SK-N-SH (cell line): ENCODE data around the gene PAQR6. TPM values are rescaled to one million over a fixed set of nuclear protein-coding genes. Genes with fewer than 3 reads are reported as not detected.

Source experiments
- CTCF ChIA-PET: fragments of 300-600, 350-600 bp; formaldehyde crosslinking; extraction: SDS; loops from one replicate; lab custom pipeline; 2021; lab: Yijun Ruan, JAX
- POLR2A ChIA-PET: fragments of 350-600 bp; sonication (Branson Sonifier 250); formaldehyde crosslinking; extraction: SDS; loops from one replicate; lab custom pipeline; 2020; ENCODE audit warnings: antibody characterized with exemption, inconsistent platforms; lab: Yijun Ruan, JAX
- DNase-seq: peaks from one replicate; pipeline ENCODE4 v3.0.0; 2012
- H2AFZ ChIP-seq: fragments of 200-600 bp; sonication (generic); 2 replicates; pipeline ENCODE4 v1.8.1; 2016; ENCODE audit warnings: antibody characterized with exemption, mild to moderate bottlenecking, low read depth
- H3F3A ChIP-seq: fragments of 200-600 bp; sonication (generic); replicated peaks from 2 replicates; pipeline ENCODE3; 2016; ENCODE audit warnings: antibody characterized with exemption, mild to moderate bottlenecking; ENCODE audit not compliant: insufficient read depth
- H3K27ac ChIP-seq, 2 experiments: fragments of 200-500 bp in 1 of 2; fragments of 200-600 bp in 1 of 2; sonication (Bioruptor generic) in 1 of 2; sonication (generic), shearing (Covaris generic) in 1 of 2; 2 replicates each; pipeline versions ENCODE4 v1.5.1 to v1.6.1; 2014 to 2016; ENCODE audit warnings: low read depth in 2 of 2, inconsistent platforms in 1 of 2, low read length in 1 of 2, mild to moderate bottlenecking in 1 of 2, mixed read lengths in 1 of 2
- H3K27me3 ChIP-seq: fragments of 200-600 bp; sonication (generic), shearing (Covaris generic); 2 replicates; pipeline ENCODE4 v1.6.1; 2016; ENCODE audit warnings: mixed run types; ENCODE audit not compliant: insufficient read depth
- H3K36me3 ChIP-seq, 2 experiments: fragments of 200-500 bp in 1 of 2; fragments of 200-600 bp in 1 of 2; sonication (Bioruptor generic) in 1 of 2; sonication (generic) in 1 of 2; replicated peaks in 1 of 2; 2 replicates each; pipeline versions ENCODE3 to v1.5.1; 2014 to 2016; ENCODE audit warnings: low read length in 1 of 2, mild to moderate bottlenecking in 1 of 2; ENCODE audit not compliant: insufficient read depth in 2 of 2, control insufficient read depth in 1 of 2
- H3K4me1 ChIP-seq, 2 experiments: fragments of 200-500 bp in 1 of 2; fragments of 200-600 bp in 1 of 2; sonication (Bioruptor generic) in 1 of 2; sonication (generic), shearing (Covaris generic) in 1 of 2; 2 replicates each; pipeline versions ENCODE4 v1.5.1 to v1.6.1; 2014 to 2016; ENCODE audit warnings: low read depth in 1 of 2, low read length in 1 of 2, mixed run types in 1 of 2; ENCODE audit not compliant: insufficient read depth in 2 of 2, control insufficient read depth in 1 of 2
- H3K4me2 ChIP-seq: fragments of 200-600 bp; sonication (generic), shearing (Covaris generic); 2 replicates; pipeline ENCODE4 v1.6.1; 2017; ENCODE audit warnings: mixed run types
- H3K4me3 ChIP-seq, 2 experiments: fragments of 200-500 bp in 1 of 2; fragments of 200-600 bp in 1 of 2; sonication (Bioruptor generic) in 1 of 2; sonication (generic), shearing (Covaris generic) in 1 of 2; 2 replicates each; pipeline versions ENCODE4 v1.5.1 to v1.8.1; 2014 to 2016; ENCODE audit warnings: low read depth in 2 of 2, inconsistent platforms in 1 of 2, low read length in 1 of 2, mild to moderate bottlenecking in 1 of 2, mixed read lengths in 1 of 2, moderate library complexity in 1 of 2
- H3K79me2 ChIP-seq: fragments of 200-600 bp; sonication (generic); 2 replicates; pipeline ENCODE4 v1.8.1; 2017; ENCODE audit warnings: mild to moderate bottlenecking; ENCODE audit not compliant: insufficient read depth
- H3K9ac ChIP-seq: fragments of 200-600 bp; sonication (generic); 2 replicates; pipeline ENCODE4 v1.6.1; 2017; ENCODE audit warnings: mixed run types
- H3K9me2 ChIP-seq: fragments of 200-600 bp; sonication (generic); 2 replicates; pipeline ENCODE4 v1.6.1; 2017; ENCODE audit warnings: mixed run types
- H3K9me3 ChIP-seq: fragments of 200-600 bp; sonication (generic); 2 replicates; pipeline ENCODE4 v1.6.1; 2017; ENCODE audit warnings: mixed run types, mild to moderate bottlenecking, moderate library complexity
- H4K20me1 ChIP-seq: fragments of 200-600 bp; sonication (generic); 2 replicates; pipeline ENCODE4 v1.6.1; 2017; ENCODE audit warnings: mild to moderate bottlenecking, mixed run types; ENCODE audit not compliant: insufficient read depth
- CHD2 ChIP-seq: fragments of 150-350 bp; IDR thresholded peaks from 2 replicates; pipeline ENCODE4 v1.6.1; 2018; ENCODE audit warnings: low read length; ENCODE audit not compliant: partially characterized antibody
- ELF1 ChIP-seq: IDR thresholded peaks from 2 replicates; pipeline ENCODE4 v1.4.0; 2012
- EZH2phosphoT487 ChIP-seq: fragments of 200-600 bp; sonication (generic); IDR thresholded peaks from 2 replicates; pipeline ENCODE4 v1.6.1; 2017; ENCODE audit warnings: low read depth, mixed run types, mild to moderate bottlenecking, antibody characterized with exemption, moderate library complexity, borderline replicate concordance
- NFIC ChIP-seq: IDR thresholded peaks from 2 replicates; pipeline ENCODE4 v1.4.0; 2012; ENCODE audit warnings: borderline replicate concordance
- PBX3 ChIP-seq: IDR thresholded peaks from 2 replicates; pipeline ENCODE4; 2012
- POLR2AphosphoS5 ChIP-seq: IDR thresholded peaks from 2 replicates; pipeline ENCODE4 v1.6.1; 2012; ENCODE audit warnings: low read depth, low read length
- RAD21 ChIP-seq: IDR thresholded peaks from 2 replicates; pipeline ENCODE4 v1.6.1; 2012; ENCODE audit warnings: mild to moderate bottlenecking, low read length
- REST ChIP-seq: IDR thresholded peaks from 2 replicates; pipeline ENCODE4 v1.6.1; 2012; ENCODE audit warnings: mild to moderate bottlenecking, low read depth, low read length, moderate library complexity
- RFX5 ChIP-seq: IDR thresholded peaks from 2 replicates; pipeline ENCODE4 v1.6.1; 2012; ENCODE audit warnings: mild to moderate bottlenecking, improper control_type of control experiment, low read length
- SIN3A ChIP-seq: IDR thresholded peaks from 2 replicates; pipeline ENCODE4 v1.6.1; 2012; ENCODE audit warnings: low read depth, mild to moderate bottlenecking, low read length, moderate library complexity, borderline replicate concordance
- SMC3 ChIP-seq: IDR thresholded peaks from 2 replicates; pipeline ENCODE4 v1.6.1; 2012; ENCODE audit warnings: low read depth, low read length, improper control_type of control experiment
- TAF1 ChIP-seq: IDR thresholded peaks from 2 replicates; pipeline ENCODE4 v1.6.1; 2012; ENCODE audit warnings: low read depth, mild to moderate bottlenecking, low read length, moderate library complexity, borderline replicate concordance
- TCF12 ChIP-seq: IDR thresholded peaks from 2 replicates; pipeline ENCODE4 v1.4.0; 2012
- TEAD4 ChIP-seq: IDR thresholded peaks from 2 replicates; pipeline ENCODE4 v1.4.0; 2012; ENCODE audit warnings: mild to moderate bottlenecking, borderline replicate concordance; ENCODE audit not compliant: insufficient read depth
- USF2 ChIP-seq: fragments of 150-350 bp; IDR thresholded peaks from 2 replicates; pipeline ENCODE4 v1.6.1; 2017; ENCODE audit warnings: antibody characterized with exemption, low read length, low read depth, borderline replicate concordance
- YY1 ChIP-seq: IDR thresholded peaks from 2 replicates; pipeline ENCODE4 v1.4.0; 2012; ENCODE audit warnings: low read depth, mild to moderate bottlenecking
- ZBTB33 ChIP-seq: IDR thresholded peaks from 2 replicates; pipeline ENCODE4 v1.4.0; 2012; ENCODE audit warnings: low read depth, borderline replicate concordance
- whole genome bisulfite sequencing: methylation state at CpG from one replicate; pipeline ENCODE4 v1.1.6; 2017; ENCODE audit warnings: low lambda C conversion rate; 5-methylcytosine and 5-hydroxymethylcytosine counted together
- polyA plus RNA-seq, 3 experiments: library from polyadenylated mRNA; depleted of rRNA; stranded (reverse); fragments of >200 nt; gene quantifications; 2 replicates each; pipeline ENCODE4 v1.2.3, GENCODE V29; 2012

Gene PAQR6
- polyA plus RNA-seq, 1 of the 3 experiments (the other 2 are of a cell fraction) = 2.4 TPM

GRCh38 chr1:156241311-156241811, 6.5 kb downstream of the PAQR6 start (continued):
- no peak for TF ChIP-seq ZBTB33
- no peak for TF ChIP-seq SMC3
- TF ChIP-seq EZH2phosphoT487 = no peak
- no peak for TF ChIP-seq CHD2

GRCh38 chr1:156238248-156238647, 9.6 kb downstream of the PAQR6 start:
- H2AFZ ChIP-seq = no peak overlapping the region
- H3K9me2 ChIP-seq = no peaks in the 10 kb centered on the region
- no peak for DNase-seq
- H3K27me3 ChIP-seq = no peaks in the 10 kb centered on the region
- H4K20me1 ChIP-seq = no peaks in the 10 kb centered on the region
- H3F3A ChIP-seq = peaks cover 5% of the 10 kb centered on the region
- H3K4me3 ChIP-seq = no peak overlapping the region
- H3K4me1 ChIP-seq = peaks cover 8 to 16% of the 10 kb centered on the region in 2 experiments; a peak in 3 of 4 replicates
- H3K79me2 ChIP-seq = no peaks in the 10 kb centered on the region
- no peak overlapping the region for H3K27ac ChIP-seq
- H3K4me2 ChIP-seq = no peak overlapping the region
- H3K36me3 ChIP-seq = peaks cover 6 to 13% of the 10 kb centered on the region in 2 experiments
- no peaks in the 10 kb centered on the region for H3K9me3 ChIP-seq
- H3K9ac ChIP-seq = no peak overlapping the region
- POLR2A ChIA-PET = no interaction called here
- no peak for TF ChIP-seq PBX3
- TF ChIP-seq EZH2phosphoT487 = no peak
- TF ChIP-seq SIN3A = no peak
- no peak for TF ChIP-seq REST
- no peak for TF ChIP-seq TCF12
- no peak for TF ChIP-seq TAF1
- no peak for TF ChIP-seq RFX5
- TF ChIP-seq TEAD4 = no peak
- TF ChIP-seq SMC3 = no peak
- TF ChIP-seq USF2 = no peak
- no peak for TF ChIP-seq NFIC
- no peak for TF ChIP-seq POLR2AphosphoS5
- no peak for TF ChIP-seq ELF1
- TF ChIP-seq YY1 = no peak
- no peak for TF ChIP-seq RAD21
- TF ChIP-seq, all 33 proteins: peak for 0
- CTCF ChIA-PET = interaction anchor here (0.7 to 2.2 kb wide), 8 partner anchors 12 to 96 kb away, joined by 3 to 18 read pairs (median 6); partner anchors contain the start of gene SMG5
- WGBS = 98% methylated on average over 5 of the region's 5 CpGs
